ENCODE data around the gene IRAK2.
"Not testable (repeated sequence)": the region's sequence is repeated elsewhere in the genome, so short reads cannot be mapped to it uniquely, and the experiment has no call there.

Gene IRAK2

GRCh38 chr3:10164546-10165393, at the start of gene IRAK2:
Gene IRAK2 (plus strand): TSS chr3:10164919. CDS start chr3:10164955, 36 bp downstream.
- peak; percentile 72 for DNase-seq

GRCh38 chr3:10115326-10116137, 49.2 kb upstream of the IRAK2 start, which contains the start of gene BRK1:
Gene BRK1 (plus strand): TSS chr3:10115675. CDS start chr3:10115702, 27 bp downstream.
- peak; percentile 99 for DNase-seq

GRCh38 chr3:10116138-10116460, 48.6 kb upstream of the IRAK2 start:
- DNase-seq = peak; percentile 65

- DNase-seq = no peak
Observed at GRCh38 chr3:10116928-10117327, 47.8 kb upstream of the IRAK2 start.

- peak; percentile 30 for DNase-seq
Observed at GRCh38 chr3:10119376-10119775, 45.3 kb upstream of the IRAK2 start.

- DNase-seq = no peak
Observed at GRCh38 chr3:10121064-10121463, 43.7 kb upstream of the IRAK2 start.

- no peak for DNase-seq
Observed at GRCh38 chr3:10122724-10123123, 42.0 kb upstream of the IRAK2 start.

GRCh38 chr3:10135872-10136271, 28.8 kb upstream of the IRAK2 start:
- peak; percentile 24 for DNase-seq

GRCh38 chr3:10136426-10137005, 28.2 kb upstream of the IRAK2 start:
- peak; percentile 28 for DNase-seq

- DNase-seq = peak; percentile 87
Observed at GRCh38 chr3:10137178-10137577, 27.5 kb upstream of the IRAK2 start.

- peak; percentile 33 for DNase-seq
Observed at GRCh38 chr3:10140996-10141546, 23.6 kb upstream of the IRAK2 start.

- DNase-seq = peak; percentile 23
Observed at GRCh38 chr3:10142707-10143560, 21.8 kb upstream of the IRAK2 start.

GRCh38 chr3:10145685-10146084, 19.0 kb upstream of the IRAK2 start:
- peak; percentile 42 for DNase-seq

- peak; percentile 52 for DNase-seq
Observed at GRCh38 chr3:10149226-10149625, 15.5 kb upstream of the IRAK2 start.

GRCh38 chr3:10150987-10151386, 13.7 kb upstream of the IRAK2 start:
- DNase-seq = no peak

- DNase-seq = no peak
Observed at GRCh38 chr3:10154335-10155122, 10.2 kb upstream of the IRAK2 start.

- DNase-seq = no peak
Observed at GRCh38 chr3:10155123-10155472, 9.6 kb upstream of the IRAK2 start.

GRCh38 chr3:10155658-10156057, 9.1 kb upstream of the IRAK2 start:
- DNase-seq = no peak

GRCh38 chr3:10157031-10157430, 7.7 kb upstream of the IRAK2 start:
- DNase-seq = no peak

GRCh38 chr3:10158555-10158954, 6.2 kb upstream of the IRAK2 start:
- not testable (repeated sequence) for DNase-seq

GRCh38 chr3:10160346-10160745, 4.4 kb upstream of the IRAK2 start:
- no peak for DNase-seq

- DNase-seq = no peak
Observed at GRCh38 chr3:10160925-10161324, 3.8 kb upstream of the IRAK2 start.

All from hematopoietic multipotent progenitor cell treated with erythropoietin and hydrocortisone succinate and interleukin-3 and kit ligand, for 4 days (in vitro differentiated cells).